HCT116 (cell line): ENCODE measurements around the gene TTF1. TPM values are rescaled to one million over a fixed set of nuclear protein-coding genes. Genes with fewer than 3 reads are reported as not detected.
A peak's percentile ranks its signal among the peaks of the same experiment; 100 is the strongest.

Experiments
- ATAC-seq: fragments of 200-7000 bp; cut with Tn5 transposase; 2 replicates; pipeline ENCODE4 v1.9.1; 2020; ENCODE audit warnings: mild to moderate bottlenecking, moderate library complexity
- Bru-seq: library from RNA; stranded (reverse); fragments of 400-500 nt; gene quantifications from one replicate; lab custom pipeline; 2021; lab: Mats Ljungman, UMichigan
- BruChase-seq, 2 experiments: library from RNA; stranded (reverse); fragments of 400-500 nt; gene quantifications; one replicate each; lab custom pipeline; 2021; lab: Mats Ljungman, UMichigan
- BruUV-seq: library from RNA; stranded (reverse); fragments of 400-500 nt; replicated peaks from 2 replicates; lab custom pipeline; 2021; lab: Mats Ljungman, UMichigan
- CTCF ChIA-PET: fragments of 300-600 bp; sonication (Branson Sonifier 250); formaldehyde crosslinking; loops from one replicate; lab custom pipeline; 2021; ENCODE audit warnings: antibody characterized with exemption; lab: Charles Lee
- POLR2A ChIA-PET: fragments of 300-600, 350-600 bp; sonication (Branson Sonifier 250); formaldehyde crosslinking; loops from one replicate; lab custom pipeline; 2021; ENCODE audit warnings: antibody characterized with exemption; lab: Charles Lee
- RAD21 ChIA-PET, 2 experiments: fragments of 300-600 bp; sonication (Branson Sonifier 250); formaldehyde crosslinking; loops; one replicate each; lab custom pipeline; 2023; ENCODE audit warnings: low total read pairs in 2 of 2; ENCODE audit not compliant: uncharacterized antibody in 2 of 2, unreplicated experiment in 2 of 2, low non-redundant PET in 1 of 2; lab: Charles Lee
- DNase-seq: peaks from one replicate; pipeline ENCODE4 v3.0.0-alpha.2; 2010; ENCODE audit warnings: low read depth, low spot score
- H2AFZ ChIP-seq: fragments of 200-600 bp; shearing (Covaris generic), sonication (generic); 2 replicates; pipeline ENCODE4 v1.6.1; 2017; ENCODE audit warnings: low read depth, mixed run types, mixed read lengths, antibody characterized with exemption, low read length; ENCODE audit not compliant: poor library complexity, severe bottlenecking
- H3K27ac ChIP-seq: 2 replicates; pipeline ENCODE4 v1.5.1; 2012; ENCODE audit warnings: low read depth, low read length
- H3K27me3 ChIP-seq: fragments of 200-600 bp; sonication (generic); 2 replicates; pipeline ENCODE4 v1.6.1; 2016; ENCODE audit warnings: mixed run types, low read length, mixed read lengths; ENCODE audit not compliant: insufficient read depth
- H3K36me3 ChIP-seq, 2 experiments: fragments of 200-500 bp in 1 of 2; fragments of 200-600 bp in 1 of 2; sonication (Bioruptor generic) in 1 of 2; sonication (generic) in 1 of 2; 2 replicates each; pipeline versions ENCODE4 v1.5.1 to v1.6.1; 2014 to 2016; ENCODE audit warnings: low read length in 2 of 2, inconsistent platforms in 1 of 2, mixed read lengths in 1 of 2, mixed run types in 1 of 2; ENCODE audit not compliant: insufficient read depth in 2 of 2, control insufficient read depth in 1 of 2
- H3K4me1 ChIP-seq, 2 experiments: fragments of 200-600 bp in 1 of 2; sonication (generic) in 1 of 2; 2 replicates each; pipeline versions ENCODE4 v1.5.1 to v1.6.1; 2012 to 2017; ENCODE audit warnings: low read length in 2 of 2, inconsistent platforms in 1 of 2, mild to moderate bottlenecking in 1 of 2, mixed read lengths in 1 of 2, mixed run types in 1 of 2, moderate library complexity in 1 of 2; ENCODE audit not compliant: insufficient read depth in 2 of 2, control insufficient read depth in 1 of 2
- H3K4me2 ChIP-seq: fragments of 200-600 bp; sonication (generic); 2 replicates; pipeline ENCODE4 v1.6.1; 2017; ENCODE audit warnings: mixed run types, low read length, mixed read lengths
- H3K4me3 ChIP-seq, 2 experiments: fragments of 200-600 bp in 1 of 2; sonication (generic) in 1 of 2; replicated peaks in 1 of 2; 2 replicates each; pipeline ENCODE4 v1.5.1; 2011 to 2016; ENCODE audit warnings: low read length in 2 of 2, control low read depth in 1 of 2, low read depth in 1 of 2, mild to moderate bottlenecking in 1 of 2, mixed read lengths in 1 of 2, mixed run types in 1 of 2
- H3K79me2 ChIP-seq: fragments of 200-600 bp; sonication (generic); 2 replicates; pipeline ENCODE4 v1.6.1; 2017; ENCODE audit warnings: mild to moderate bottlenecking, mixed run types, low read length, moderate library complexity, mixed read lengths; ENCODE audit not compliant: insufficient read depth
- H3K9ac ChIP-seq: fragments of 200-600 bp; sonication (generic); 2 replicates; pipeline ENCODE4 v1.6.1; 2016; ENCODE audit warnings: low read length, mixed read lengths
- H3K9me2 ChIP-seq: fragments of 200-600 bp; sonication (generic), shearing (Covaris generic); 2 replicates; pipeline ENCODE4 v1.6.1; 2017; ENCODE audit warnings: mixed run types, mild to moderate bottlenecking, moderate library complexity; ENCODE audit not compliant: insufficient read depth
- H3K9me3 ChIP-seq, 2 experiments: fragments of 200-500 bp in 1 of 2; fragments of 200-600 bp in 1 of 2; sonication (Bioruptor generic) in 1 of 2; sonication (generic) in 1 of 2; 2 replicates each; pipeline ENCODE4 v1.6.1; 2014 to 2017; ENCODE audit warnings: low read length in 2 of 2, mixed read lengths in 2 of 2, inconsistent platforms in 1 of 2, low read depth in 1 of 2, mild to moderate bottlenecking in 1 of 2, mixed run types in 1 of 2, moderate library complexity in 1 of 2; ENCODE audit not compliant: control insufficient read depth in 1 of 2, insufficient read depth in 1 of 2
- H4K20me1 ChIP-seq: fragments of 200-600 bp; sonication (generic), shearing (Covaris generic); 2 replicates; pipeline ENCODE4 v1.6.1; 2017; ENCODE audit warnings: mixed run types, mild to moderate bottlenecking, moderate library complexity; ENCODE audit not compliant: insufficient read depth
- ATF3 ChIP-seq: IDR thresholded peaks from 2 replicates; pipeline ENCODE4 v1.6.1; 2012
- CBX3 ChIP-seq: IDR thresholded peaks from 2 replicates; pipeline ENCODE4 v1.6.1; 2012; ENCODE audit warnings: low read depth
- CTCF ChIP-seq, 3 experiments: fragments of 200-600 bp in 1 of 3; sonication (generic) in 1 of 3; IDR thresholded peaks in 2 of 3; conservative IDR thresholded peaks in 1 of 3; 2 replicates each; pipeline ENCODE4 v1.5.1; 2012 to 2017; ENCODE audit warnings: low read depth in 2 of 3, low read length in 2 of 3, antibody characterized with exemption in 1 of 3, borderline replicate concordance in 1 of 3, control low read depth in 1 of 3, mild to moderate bottlenecking in 1 of 3, mixed read lengths in 1 of 3, mixed run types in 1 of 3, moderate library complexity in 1 of 3; ENCODE audit not compliant: insufficient read depth in 1 of 3
- ELF1 ChIP-seq: IDR thresholded peaks from 2 replicates; pipeline ENCODE4 v1.6.1; 2012; ENCODE audit warnings: low read depth, borderline replicate concordance
- EZH2 ChIP-seq: fragments of 200-600 bp; sonication (generic); IDR thresholded peaks from 2 replicates; pipeline ENCODE4 v1.6.1; 2017; ENCODE audit warnings: antibody characterized with exemption, mixed run types
- EZH2phosphoT487 ChIP-seq: fragments of 200-600 bp; IDR thresholded peaks from 2 replicates; pipeline ENCODE4 v1.6.1; 2018; ENCODE audit warnings: antibody characterized with exemption, borderline replicate concordance
- FOSL1 ChIP-seq: IDR thresholded peaks from 2 replicates; pipeline ENCODE4 v1.6.1; 2012; ENCODE audit warnings: low read depth
- JUND ChIP-seq: IDR thresholded peaks from 2 replicates; pipeline ENCODE4 v1.6.1; 2012
- POLR2A ChIP-seq: IDR thresholded peaks from 2 replicates; pipeline ENCODE4 v1.7.0; 2011; ENCODE audit warnings: borderline replicate concordance; ENCODE audit not compliant: insufficient read depth, insufficient read length; ENCODE audit errors: extremely low read depth
- POLR2AphosphoS5 ChIP-seq: IDR thresholded peaks from 2 replicates; pipeline ENCODE4 v1.6.1; 2011; ENCODE audit warnings: mild to moderate bottlenecking, low read depth, low read length, moderate library complexity
- RAD21 ChIP-seq: IDR thresholded peaks from 2 replicates; pipeline ENCODE4 v1.6.1; 2012; ENCODE audit warnings: low read depth, mild to moderate bottlenecking
- REST ChIP-seq: IDR thresholded peaks from 2 replicates; pipeline ENCODE4 v1.6.1; 2012; ENCODE audit warnings: low read depth
- SIN3A ChIP-seq: IDR thresholded peaks from 2 replicates; pipeline ENCODE4 v1.6.1; 2012; ENCODE audit warnings: low read depth
- SP1 ChIP-seq: IDR thresholded peaks from 2 replicates; pipeline ENCODE4 v1.6.1; 2012; ENCODE audit warnings: low read depth
- SRF ChIP-seq: IDR thresholded peaks from 2 replicates; pipeline ENCODE4 v1.6.1; 2012; ENCODE audit warnings: low read depth
- YY1 ChIP-seq: IDR thresholded peaks from 2 replicates; pipeline ENCODE4 v1.6.1; 2011; ENCODE audit warnings: low read length, low read depth, moderate library complexity, mild to moderate bottlenecking; ENCODE audit not compliant: insufficient replicate concordance; ENCODE audit errors: extremely low read depth
- ZBTB33 ChIP-seq: IDR thresholded peaks from 2 replicates; pipeline ENCODE4 v1.6.1; 2011; ENCODE audit warnings: mild to moderate bottlenecking, low read length, moderate library complexity; ENCODE audit not compliant: insufficient replicate concordance; ENCODE audit errors: extremely low read depth
- ZNF274 ChIP-seq: fragments of 200-500 bp; sonication (Bioruptor generic); IDR thresholded peaks from 2 replicates; pipeline ENCODE4 v1.6.1; 2014; ENCODE audit warnings: mild to moderate bottlenecking, low read depth, low read length, inconsistent platforms
- intact Hi-C: fragments of 100-400 bp; cut with micrococcal nuclease; formaldehyde crosslinking; loops from 2 replicates; pipeline ENCODE4 v1.10.0; 2022
- long read RNA-seq: library from polyadenylated mRNA; unstranded; transcript quantifications from one replicate; pipeline ENCODE4 v2.0.0, GENCODE V29; 2021; ENCODE audit not compliant: unreplicated experiment
- polyA plus RNA-seq: library from polyadenylated mRNA; unstranded; fragments of >200 nt; gene quantifications from 2 replicates; pipeline ENCODE4 v1.2.1, GENCODE V29; 2012; ENCODE audit warnings: missing spikeins
- total RNA-seq: library from RNA; stranded (reverse); gene quantifications from one replicate; pipeline ENCODE4 v1.2.1, GENCODE V29; 2021; ENCODE audit not compliant: unreplicated experiment

TTF1 gene
- total RNA-seq (14.5 TPM), Bru-seq, nascent RNA (percentile 75 among the genes with signal in this experiment), BruChase-seq, experiment 1, labeled RNA remaining after a 6-hour chase (percentile 65 among the genes with signal in this experiment), BruChase-seq, experiment 2, labeled RNA remaining after a 2-hour chase (percentile 70 among the genes with signal in this experiment)
- 7.9 and 10.1 TPM in 2 replicates for polyA plus RNA-seq
- long read RNA-seq, partial matches to known transcripts, result 11 of 25 reads
- long read RNA-seq, other reads (novel, unspliced or antisense), result 12 of 25 reads

GRCh38 chr9:132406554-132407122 is at the start of gene TTF1:
TTF1 (minus strand) TSS chr9:132406840; CDS start chr9:132402821, 4,019 bp downstream.
- peak within 1 kb of the TSS; percentile 92 to 94 for H3K4me3 ChIP-seq
- peaks cover 43% of the 10 kb centered on the region for H3K79me2 ChIP-seq
- H3K4me2 ChIP-seq, result peak within 1 kb of the TSS; percentile 88
- RAD21 ChIA-PET, result no interaction called here
- H2AFZ ChIP-seq, result peak within 1 kb of the TSS; percentile 59
- POLR2A ChIA-PET, result no interaction called here
- H4K20me1 ChIP-seq, result no peaks in the 10 kb centered on the region
- peak within 1 kb of the TSS; percentile 83 for H3K9ac ChIP-seq
- H3K36me3 ChIP-seq, result peaks cover 2 to 13% of the 10 kb centered on the region in 2 experiments; a peak in 3 of 4 replicates
- DNase-seq, result peak; percentile 83
- peaks cover 22 to 36% of the 10 kb centered on the region in 2 experiments for H3K4me1 ChIP-seq
- H3K9me2 ChIP-seq, result no peaks in the 10 kb centered on the region
- BruUV-seq, result no TSS peak
- intact Hi-C loops, result loop anchor here (2.0 kb wide), 1 partner anchor 52 kb away; the partner anchor contains the start of gene SETX
- CTCF ChIA-PET, result no interaction called here
- H3K9me3 ChIP-seq, result no peaks in the 10 kb centered on the region
- H3K27ac ChIP-seq, result peak within 1 kb of the TSS; percentile 34; the same call in 1 of the 2 replicates
- ATAC-seq, result peak; percentile 71
- no peaks in the 10 kb centered on the region for H3K27me3 ChIP-seq
- no peak for TF ChIP-seq SP1
- TF ChIP-seq REST, result no peak
- TF ChIP-seq ATF3, result no peak
- no peak for TF ChIP-seq EZH2phosphoT487
- TF ChIP-seq ZNF274, result no peak
- TF ChIP-seq FOSL1, result no peak
- no peak for TF ChIP-seq RAD21
- TF ChIP-seq JUND, result no peak
- no peak for TF ChIP-seq CBX3
- no peak for TF ChIP-seq EZH2
- TF ChIP-seq CTCF (IDR thresholded peaks at IDR 0.05 in 2 of 3, conservative IDR thresholded peaks at IDR 0.05 in 1 of 3; ENCODE audit: borderline replicate concordance in 1 of 3, insufficient read depth in 1 of 3, low read depth in 2 of 3, low read length in 2 of 3), result no peak
- no peak for TF ChIP-seq ZBTB33
- TF ChIP-seq POLR2A, result no peak
- TF ChIP-seq SRF, result no peak
- peak; percentile 97 for TF ChIP-seq SIN3A
- TF ChIP-seq ELF1, result peak; percentile 95
- peak; percentile 78 for TF ChIP-seq POLR2AphosphoS5
- TF ChIP-seq YY1, result peak; percentile 44
